ENCODE results near the gene CSAD. TPM values are rescaled to one million over a fixed set of nuclear protein-coding genes. Genes with fewer than 3 reads are reported as not detected.

The CSAD gene
- total RNA-seq, 1 donor from 2014 or later: 41.7 TPM

- no peak overlapping the region for H3K27ac ChIP-seq
- ATAC-seq (no peak), DNase-seq (no peak)
- H3K9me3 ChIP-seq: no peaks in the 10 kb centered on the region
- no peaks in the 10 kb centered on the region for H3K27me3 ChIP-seq
- H3K4me3 ChIP-seq: no peak overlapping the region
- peaks cover 13% of the 10 kb centered on the region for H3K4me1 ChIP-seq
- no peak for TF ChIP-seq CTCF (IDR thresholded peaks at IDR 0.05)
- H3K36me3 ChIP-seq: no peaks in the 10 kb centered on the region
- intact Hi-C loops (cut with DNase I): loop anchor here (5.0 kb wide), 1 partner anchor 37 kb away; no protein-coding TSS in a partner anchor
These were observed 19.0 kb upstream of the CSAD start for GRCh38 chr12:53199700-53200099.

- H3K36me3 ChIP-seq: no peaks in the 10 kb centered on the region
- DNase-seq (no peak), ATAC-seq (no peak)
- no peak overlapping the region for H3K27ac ChIP-seq
- H3K9me3 ChIP-seq: no peaks in the 10 kb centered on the region
- intact Hi-C loops (cut with DNase I): loop anchor here (5.0 kb wide), 1 partner anchor 36 kb away; no protein-coding TSS in a partner anchor
- no peak for TF ChIP-seq CTCF (IDR thresholded peaks at IDR 0.05)
- H3K27me3 ChIP-seq: no peaks in the 10 kb centered on the region
- no peak overlapping the region for H3K4me3 ChIP-seq
- H3K4me1 ChIP-seq: peaks cover 13% of the 10 kb centered on the region
These were observed 17.9 kb upstream of the CSAD start for GRCh38 chr12:53198486-53199110.

- Histone ChIP-seq H3K27me3 (no peaks in the 10 kb centered on the region), H3K36me3 (no peaks in the 10 kb centered on the region), H3K4me1 (peaks cover 13% of the 10 kb centered on the region), H3K9me3 (no peaks in the 10 kb centered on the region), H3K4me3 (peak overlapping the region; percentile 35), H3K27ac (no peak overlapping the region)
- DNase-seq (no peak), ATAC-seq (no peak)
- TF ChIP-seq CTCF (IDR thresholded peaks at IDR 0.05): no peak
- intact Hi-C loops (cut with DNase I): loop anchor here (5.0 kb wide), 1 partner anchor 35 kb away; no protein-coding TSS in a partner anchor
These were observed 16.4 kb upstream of the CSAD start for GRCh38 chr12:53197011-53197640.

GRCh38 chr12:53196486-53196885 is 15.8 kb upstream of the CSAD start:
- no peak for DNase-seq
- ATAC-seq: no peak
- Histone ChIP-seq H3K9me3 (no peaks in the 10 kb centered on the region), H3K36me3 (no peaks in the 10 kb centered on the region), H3K27ac (no peak overlapping the region), H3K4me3 (no peak overlapping the region), H3K27me3 (no peaks in the 10 kb centered on the region), H3K4me1 (peaks cover 13% of the 10 kb centered on the region)
- no peak for TF ChIP-seq CTCF (IDR thresholded peaks at IDR 0.05)
- intact Hi-C loops (cut with DNase I): loop anchor here (5.0 kb wide), 1 partner anchor 34 kb away; no protein-coding TSS in a partner anchor

GRCh38 chr12:53195516-53196420 is 15.0 kb upstream of the CSAD start:
- Histone ChIP-seq H3K27ac (no peak overlapping the region), H3K9me3 (no peaks in the 10 kb centered on the region), H3K4me3 (no peak overlapping the region), H3K27me3 (no peaks in the 10 kb centered on the region), H3K4me1 (peaks cover 13% of the 10 kb centered on the region), H3K36me3 (no peaks in the 10 kb centered on the region)
- intact Hi-C loops (cut with DNase I): loop anchor here (5.0 kb wide), 1 partner anchor 33 kb away; no protein-coding TSS in a partner anchor
- TF ChIP-seq CTCF (IDR thresholded peaks at IDR 0.05): no peak
- DNase-seq (no peak), ATAC-seq (peak; percentile 32)
